HG03457 (cell line): ENCODE results near the gene ZNF160.
A peak's percentile ranks its signal among the peaks of the same experiment; 100 is the strongest.
"Not testable (repeated sequence)": the region's sequence is repeated elsewhere in the genome, so short reads cannot be mapped to it uniquely, and the experiment has no call there.

Experiments used
- ATAC-seq: cut with Tn5 transposase; IDR thresholded peaks from one replicate; pipeline ENCODE4 v1.9.1; 2021; ENCODE audit warnings: moderate number of reproducible peaks; ENCODE audit not compliant: unreplicated experiment

Gene ZNF160

DNA sequence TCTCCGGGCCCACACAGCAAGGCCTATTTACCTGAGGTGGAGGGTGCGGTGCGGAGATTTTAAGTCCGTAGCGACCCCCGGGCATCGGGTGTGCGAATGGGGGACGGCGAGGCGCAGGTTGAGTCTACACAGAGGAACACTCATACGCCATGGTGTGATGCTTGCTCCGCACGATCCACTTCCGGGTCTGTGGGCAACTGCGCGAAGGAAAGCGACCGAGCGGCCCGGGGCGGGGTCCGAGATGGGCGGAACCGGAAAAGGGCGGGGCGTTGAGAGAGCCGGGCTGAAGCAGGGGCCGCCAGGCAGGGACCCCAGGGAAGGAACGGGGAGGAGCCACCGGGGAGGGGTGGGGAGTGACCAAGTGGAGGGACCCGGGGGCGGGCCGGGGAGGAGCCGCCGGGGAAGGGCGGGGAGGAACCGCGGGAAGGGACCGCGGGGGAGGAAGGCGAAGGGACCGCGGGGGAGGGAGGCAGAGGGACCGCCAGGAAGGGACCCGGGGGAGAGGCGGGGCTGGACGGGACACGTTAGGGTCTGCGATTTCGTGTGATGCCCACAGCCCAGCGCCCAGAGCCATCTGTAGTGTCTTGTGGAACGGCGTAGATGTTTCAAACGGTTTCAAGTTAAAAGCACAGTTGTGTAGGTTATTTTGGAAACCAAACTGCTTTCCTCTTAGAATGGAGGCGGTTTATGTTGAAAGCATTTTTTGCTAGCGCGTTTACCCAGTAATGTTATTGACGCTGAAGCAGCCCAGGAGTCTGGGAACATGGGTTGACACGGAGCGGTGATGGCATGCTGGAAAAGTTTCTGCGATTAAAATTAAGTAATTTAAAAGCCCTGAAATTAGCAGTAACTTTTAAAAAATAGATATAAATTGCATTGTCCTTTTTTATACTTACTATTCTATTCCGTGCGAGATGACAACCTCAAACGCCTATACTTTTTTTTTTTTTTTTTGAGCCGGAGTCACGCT, at the start of gene ZNF160:
ZNF160 (minus strand) TSS at position 189 of the 970 bp plus-strand sequence. CDS start 17,146 bp downstream, outside the sequence.
- peak; percentile 87 for ATAC-seq

DNA sequence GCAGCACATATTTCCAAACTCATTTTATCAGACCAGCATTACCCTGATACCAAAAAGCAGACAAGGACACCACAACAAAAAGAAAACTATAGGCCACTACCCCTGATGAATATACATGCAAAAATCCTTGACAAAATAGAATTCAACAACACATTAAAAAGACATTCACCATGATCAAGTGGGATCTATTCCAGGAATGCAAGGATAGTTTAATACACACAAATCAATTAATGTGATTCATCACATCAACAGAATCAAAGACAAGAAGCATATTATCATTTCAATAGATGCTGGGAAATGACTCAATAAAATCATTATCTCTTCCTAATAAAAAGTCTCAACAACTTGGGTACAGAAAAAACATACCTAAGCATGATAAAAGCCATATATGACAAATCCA, 44.4 kb upstream of the ZNF160 start:
- no peak for ATAC-seq

GRCh38 chr19:53140351-53140750, 37.1 kb upstream of the ZNF160 start:
- no peak for ATAC-seq

DNA sequence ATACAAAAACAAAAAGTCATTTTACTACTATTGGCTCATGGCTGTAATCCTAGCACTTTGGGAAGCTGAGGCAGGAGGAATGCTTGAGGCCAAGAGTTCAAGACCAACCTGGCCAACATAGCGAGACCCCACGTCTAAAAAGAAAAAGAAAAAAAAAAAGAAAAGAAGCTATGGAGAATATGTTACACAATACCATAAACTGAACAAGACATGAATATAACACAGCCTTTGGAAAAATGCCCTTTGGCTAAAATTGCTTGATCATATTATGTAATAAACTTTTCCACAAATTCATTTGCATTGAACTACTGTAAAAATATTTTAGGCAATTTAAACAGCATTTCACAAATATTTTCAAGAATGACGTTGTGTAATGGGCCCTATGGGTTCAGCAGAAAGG, 33.2 kb upstream of the ZNF160 start:
- ATAC-seq: no peak

DNA sequence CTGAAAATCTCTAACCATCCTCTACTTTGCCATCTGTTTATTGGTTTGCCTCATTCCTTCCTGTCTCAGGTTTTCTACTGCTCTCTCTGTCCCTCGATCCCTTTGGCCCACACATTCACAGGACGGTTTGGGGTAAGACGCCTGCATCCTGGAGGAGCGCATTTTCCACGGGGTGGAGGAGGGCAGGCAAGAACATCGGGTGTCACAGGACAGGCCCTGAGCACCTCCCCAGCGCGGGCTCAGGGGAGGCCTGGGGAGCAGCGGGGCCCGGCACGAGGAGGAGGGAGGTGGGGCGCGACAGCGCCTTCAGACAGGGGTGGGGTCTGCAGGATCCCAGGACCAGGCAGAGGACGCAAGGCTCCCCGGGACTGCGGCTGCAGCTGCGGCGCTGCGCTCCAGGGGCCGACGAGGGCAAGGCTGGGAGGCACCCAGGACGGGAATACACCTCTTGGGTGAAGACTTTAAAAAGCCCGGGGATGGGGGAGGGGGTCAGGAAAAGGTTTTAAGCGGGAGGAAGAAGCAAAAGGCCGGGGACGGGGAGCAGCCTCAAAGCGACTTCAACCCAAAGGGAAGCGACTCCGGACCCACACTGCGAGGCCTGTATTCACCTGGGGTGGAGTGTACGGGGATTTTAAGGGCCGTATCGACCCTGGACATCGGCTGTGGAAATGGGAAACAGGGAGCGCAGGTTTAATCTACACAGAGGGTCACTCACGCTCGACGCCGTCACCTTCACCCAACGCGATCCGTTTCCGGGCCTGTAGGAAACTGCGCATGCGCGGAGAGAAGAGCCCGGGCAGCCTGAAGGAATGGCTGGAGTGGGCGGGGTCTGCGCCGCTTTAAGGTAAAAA, 29.1 kb upstream of the ZNF160 start, which contains the start of gene ZNF415:
ZNF415 (minus strand) TSS at position 770 of the 851 bp plus-strand sequence. CDS start 10,234 bp downstream, outside the sequence.
- ATAC-seq: no peak

- no peak for ATAC-seq
Observed at GRCh38 chr19:53131727-53132126, 28.5 kb upstream of the ZNF160 start.

- ATAC-seq: no peak
Observed at GRCh38 chr19:53131085-53131590, 27.9 kb upstream of the ZNF160 start.

DNA sequence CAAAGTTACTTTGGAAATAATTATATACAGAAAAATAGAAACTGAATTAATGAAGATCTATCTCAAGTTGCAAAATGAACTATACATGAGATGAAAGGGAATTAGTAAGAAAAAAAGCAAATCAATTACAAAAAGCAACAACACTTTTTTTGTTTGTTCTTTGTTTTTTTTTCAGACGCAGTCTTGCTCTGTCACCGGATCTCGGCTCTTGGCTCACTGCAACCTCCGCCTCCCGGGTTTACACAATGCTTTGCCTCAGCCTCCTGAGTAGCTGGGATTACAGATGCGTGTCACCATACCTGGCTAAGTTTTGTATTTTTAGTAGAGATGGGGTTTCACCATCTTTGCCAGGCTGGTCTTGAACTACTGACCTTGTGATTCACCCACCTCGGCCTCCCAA, 27.3 kb upstream of the ZNF160 start:
- no peak for ATAC-seq

DNA sequence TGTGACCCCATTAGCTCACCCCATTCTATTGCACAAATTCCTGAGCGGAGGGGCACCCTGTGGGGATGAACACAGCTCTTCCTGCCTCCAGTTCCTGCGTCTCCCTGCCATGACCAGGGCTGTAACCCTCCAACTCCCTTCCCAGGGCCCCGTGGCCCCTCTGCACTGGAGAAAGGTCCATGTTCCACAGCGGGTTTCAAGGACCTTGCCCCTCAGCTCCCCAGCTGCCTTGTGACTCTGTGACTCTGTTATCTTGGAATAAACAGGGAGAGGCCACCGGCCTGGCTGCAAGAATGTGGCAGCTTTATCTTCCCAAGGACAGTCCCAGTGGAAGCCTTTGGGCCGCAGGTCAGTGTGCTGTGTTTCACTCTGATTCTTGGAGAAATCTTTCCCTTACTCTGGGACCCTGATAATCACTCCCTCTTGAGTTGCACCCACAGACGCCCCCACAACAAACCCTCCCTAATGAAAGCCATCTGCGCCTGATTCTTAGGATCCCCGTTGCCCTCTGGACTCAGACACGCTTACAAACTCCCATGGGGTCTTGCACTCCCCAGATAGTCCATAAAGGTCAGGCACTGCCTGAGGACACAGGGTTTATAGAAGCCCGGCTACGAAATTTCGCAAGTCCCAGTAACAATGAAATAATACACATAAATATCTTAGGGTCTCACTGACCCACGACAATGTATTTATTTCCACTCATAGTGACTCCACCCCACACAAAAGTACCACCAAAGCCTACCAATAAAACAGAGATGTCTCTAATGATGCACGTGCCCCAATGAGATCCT, 23.7 kb upstream of the ZNF160 start:
- ATAC-seq: not testable (repeated sequence)

DNA sequence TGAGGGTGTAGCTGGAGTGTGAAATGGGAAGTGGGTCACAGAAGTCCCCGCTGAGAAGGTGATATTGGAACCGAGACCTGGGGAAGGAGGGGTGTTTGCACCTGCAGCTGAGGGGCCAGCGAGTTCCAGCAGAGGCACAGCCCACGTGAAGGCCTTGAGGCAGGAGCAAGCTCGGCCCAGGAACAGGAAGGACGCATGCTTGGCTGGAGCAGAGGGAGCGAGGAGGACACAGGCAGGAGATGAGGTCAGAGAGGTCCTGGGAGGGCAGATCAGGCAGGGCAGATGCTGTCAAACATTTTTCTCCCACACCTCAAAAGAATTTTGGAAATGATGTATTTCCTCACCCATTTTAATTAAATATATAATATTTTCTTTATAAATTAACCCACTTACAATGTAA, 20.2 kb upstream of the ZNF160 start:
- no peak for ATAC-seq

GRCh38 chr19:53112286-53112685, 9.1 kb upstream of the ZNF160 start:
- ATAC-seq: no peak

DNA sequence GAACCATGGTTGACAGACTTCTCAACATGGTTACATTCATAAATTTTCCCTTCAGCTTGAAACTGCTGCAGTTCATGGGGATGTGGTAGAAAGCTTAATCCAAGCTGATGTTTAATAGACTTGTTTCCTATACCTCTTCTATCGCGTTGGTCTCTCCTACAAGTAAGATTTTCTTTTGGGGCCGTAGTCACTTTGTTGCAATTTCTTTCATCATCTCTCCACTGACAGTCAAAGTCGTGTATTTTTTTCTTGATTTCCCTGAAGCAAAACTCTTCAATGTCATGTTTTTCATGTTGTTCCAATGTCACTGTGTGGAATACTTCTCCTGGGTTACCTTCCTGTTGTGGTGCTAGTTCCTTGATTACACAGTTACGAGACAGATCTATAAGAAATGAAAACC, 6.3 kb upstream of the ZNF160 start:
- no peak for ATAC-seq

- ATAC-seq: no peak
Observed at GRCh38 chr19:53102756-53103233, 427 bp downstream of the ZNF160 start.

DNA sequence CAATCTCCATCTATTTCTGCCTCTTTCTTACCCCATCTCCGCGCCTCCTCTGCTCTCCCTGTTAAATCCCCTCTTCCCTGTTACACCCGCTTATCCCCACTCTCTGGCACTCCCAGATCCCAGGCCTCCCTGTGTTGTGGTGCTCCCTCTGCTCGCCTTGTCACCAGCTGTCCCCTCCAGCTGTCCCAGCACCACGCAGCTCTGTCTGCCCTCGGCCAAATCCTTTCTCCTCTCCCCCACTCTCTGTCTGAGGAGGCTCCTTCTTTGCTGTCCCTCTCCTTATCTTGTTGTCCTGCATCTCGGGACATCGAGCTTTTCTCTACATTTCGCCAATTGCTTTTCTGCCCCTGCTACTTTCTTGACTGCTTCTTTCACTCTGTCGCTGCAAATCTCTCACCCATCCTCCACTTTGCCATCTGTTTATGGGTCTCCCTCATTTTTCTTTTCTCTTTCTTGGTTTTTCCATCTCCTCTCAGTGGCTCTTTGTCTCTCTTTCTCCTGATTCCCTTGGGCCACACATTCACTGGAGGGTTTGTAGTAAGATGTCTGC, 941 bp downstream of the ZNF160 start:
- ATAC-seq: no peak

DNA sequence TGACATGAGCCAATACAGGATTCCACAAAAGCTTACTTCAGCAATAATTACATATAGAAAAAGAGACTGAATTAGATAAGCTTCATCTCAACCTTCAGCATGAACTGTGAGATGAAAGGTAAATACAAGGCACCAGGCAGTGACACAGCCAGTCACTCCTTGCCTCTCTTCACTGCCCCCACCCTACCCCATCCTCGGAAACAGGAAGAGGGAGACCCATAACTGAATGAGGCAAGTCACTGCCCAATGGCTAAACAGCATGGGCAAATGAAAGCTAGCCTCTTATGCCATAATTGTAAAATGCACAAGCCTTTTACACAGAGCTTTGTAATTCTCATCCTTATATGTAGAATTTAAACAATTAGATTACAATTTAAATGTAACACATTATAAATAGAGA, 1.7 kb downstream of the ZNF160 start:
- no peak for ATAC-seq

GRCh38 chr19:53098570-53098969, 4.7 kb downstream of the ZNF160 start:
- ATAC-seq: not testable (repeated sequence)

- ATAC-seq: not testable (repeated sequence)
Observed at GRCh38 chr19:53096982-53097690, 6.1 kb downstream of the ZNF160 start.

DNA sequence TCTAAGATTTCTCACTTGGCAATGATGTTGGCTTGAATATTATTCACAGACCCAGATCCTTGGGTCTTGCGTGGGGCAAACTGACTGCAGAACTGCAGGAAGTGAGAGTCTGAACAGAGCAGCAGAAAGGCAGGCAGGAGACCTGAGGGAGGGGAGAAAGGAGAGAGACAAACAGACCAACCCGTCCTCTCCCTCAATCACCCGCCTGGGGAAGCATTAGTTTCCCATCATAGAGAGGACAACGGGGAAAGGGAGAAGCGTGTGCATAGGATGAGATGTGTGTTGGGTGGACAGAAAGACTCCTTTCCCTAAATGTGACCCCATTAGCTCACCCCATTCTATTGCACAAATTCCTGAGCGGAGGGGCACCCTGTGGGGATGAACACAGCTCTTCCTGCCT, 6.6 kb downstream of the ZNF160 start:
- not testable (repeated sequence) for ATAC-seq
